Retina (tissue), 1 donor: ENCODE results near the gene GIPC2.
"Not testable (repeated sequence)": the region's sequence is repeated elsewhere in the genome, so short reads cannot be mapped to it uniquely, and the experiment has no call there.

Source experiments
- DNase-seq: peaks from one replicate; pipeline ENCODE4 v3.0.0-alpha.2; 2016

GIPC2 gene

GRCh38 chr1:78038071-78038470 lies 7.7 kb upstream of the GIPC2 start:
- no peak for DNase-seq

- no peak for DNase-seq
These were observed 7.3 kb upstream of the GIPC2 start for GRCh38 chr1:78038491-78038939.

- DNase-seq: no peak
These were observed 5.2 kb upstream of the GIPC2 start for GRCh38 chr1:78040484-78041089.

GRCh38 chr1:78043436-78043835 lies 2.3 kb upstream of the GIPC2 start:
- no peak for DNase-seq

GRCh38 chr1:78044796-78045562 lies 787 bp upstream of the GIPC2 start:
- peak; percentile 36 for DNase-seq

- DNase-seq: no peak
These were observed 222 bp upstream of the GIPC2 start for GRCh38 chr1:78045563-78045925.

GRCh38 chr1:78047106-78047505 lies 1.3 kb downstream of the GIPC2 start:
- DNase-seq: no peak

GRCh38 chr1:78047631-78048030 lies 1.9 kb downstream of the GIPC2 start:
- DNase-seq: no peak

- DNase-seq: no peak
These were observed 2.7 kb downstream of the GIPC2 start for GRCh38 chr1:78048446-78048845.

GRCh38 chr1:78049396-78049795 lies 3.6 kb downstream of the GIPC2 start:
- no peak for DNase-seq

- DNase-seq: no peak
These were observed 5.2 kb downstream of the GIPC2 start for GRCh38 chr1:78051005-78051404.

- DNase-seq: no peak
These were observed 7.1 kb downstream of the GIPC2 start for GRCh38 chr1:78052685-78053405.

- no peak for DNase-seq
These were observed 7.7 kb downstream of the GIPC2 start for GRCh38 chr1:78053498-78053897.

- DNase-seq: no peak
These were observed 8.8 kb downstream of the GIPC2 start for GRCh38 chr1:78054559-78054958.

GRCh38 chr1:78054972-78055371 lies 9.2 kb downstream of the GIPC2 start:
- no peak for DNase-seq

GRCh38 chr1:78055565-78056132 lies 9.9 kb downstream of the GIPC2 start:
- no peak for DNase-seq

GRCh38 chr1:78058670-78059069 lies 12.9 kb downstream of the GIPC2 start:
- no peak for DNase-seq

- no peak for DNase-seq
These were observed 15.2 kb downstream of the GIPC2 start for GRCh38 chr1:78060857-78061563.

GRCh38 chr1:78061825-78062523 lies 16.2 kb downstream of the GIPC2 start:
- no peak for DNase-seq

GRCh38 chr1:78064886-78065285 lies 19.1 kb downstream of the GIPC2 start:
- DNase-seq: not testable (repeated sequence)

- DNase-seq: no peak
These were observed 23.0 kb downstream of the GIPC2 start for GRCh38 chr1:78068681-78069283.

GRCh38 chr1:78069784-78070183 lies 24.0 kb downstream of the GIPC2 start:
- no peak for DNase-seq
